Bronchus fibroblast of lung (primary cell): ENCODE data around the gene ZNF682. TPM values are rescaled to one million over a fixed set of nuclear protein-coding genes. Genes with fewer than 3 reads are reported as not detected.

Experiments used
- total RNA-seq: library from RNA; depleted of rRNA; stranded (reverse); fragments of >200 nt; gene quantifications from 2 replicates; pipeline ENCODE4 v1.2.3, GENCODE V29; 2015

Gene ZNF682
- 0.50 and 0.59 TPM in 2 replicates for total RNA-seq

DNA sequence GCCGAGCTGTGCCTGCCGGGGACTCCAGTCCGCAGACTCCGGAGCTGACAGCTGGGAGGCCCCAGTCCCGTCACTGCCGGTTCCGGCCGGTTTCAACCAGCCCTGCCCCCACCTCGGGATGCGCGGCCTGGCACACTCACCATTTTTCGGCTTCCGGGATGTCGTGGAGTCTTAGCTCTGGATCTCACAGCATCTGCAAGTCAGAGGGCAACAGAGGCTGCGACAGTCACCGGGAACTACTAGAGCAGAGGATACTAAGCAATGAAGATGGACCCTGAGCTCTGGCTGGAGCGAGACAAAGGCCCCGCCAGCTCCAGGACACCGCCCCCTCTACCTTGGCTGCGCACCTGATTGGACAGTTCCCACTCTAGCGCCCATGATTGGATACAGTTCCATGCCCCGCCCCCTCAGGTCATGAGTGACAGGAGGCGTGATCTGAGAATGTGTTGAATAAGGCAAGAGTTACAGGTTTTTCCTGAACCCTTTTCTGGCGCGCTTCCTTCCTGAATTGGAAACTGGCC is at the start of gene ZNF682:
Gene ZNF682, minus strand, starts transcription at position 303 of the 521 bp plus-strand sequence. Its CDS starts 160 bp downstream, at position 143.

DNA sequence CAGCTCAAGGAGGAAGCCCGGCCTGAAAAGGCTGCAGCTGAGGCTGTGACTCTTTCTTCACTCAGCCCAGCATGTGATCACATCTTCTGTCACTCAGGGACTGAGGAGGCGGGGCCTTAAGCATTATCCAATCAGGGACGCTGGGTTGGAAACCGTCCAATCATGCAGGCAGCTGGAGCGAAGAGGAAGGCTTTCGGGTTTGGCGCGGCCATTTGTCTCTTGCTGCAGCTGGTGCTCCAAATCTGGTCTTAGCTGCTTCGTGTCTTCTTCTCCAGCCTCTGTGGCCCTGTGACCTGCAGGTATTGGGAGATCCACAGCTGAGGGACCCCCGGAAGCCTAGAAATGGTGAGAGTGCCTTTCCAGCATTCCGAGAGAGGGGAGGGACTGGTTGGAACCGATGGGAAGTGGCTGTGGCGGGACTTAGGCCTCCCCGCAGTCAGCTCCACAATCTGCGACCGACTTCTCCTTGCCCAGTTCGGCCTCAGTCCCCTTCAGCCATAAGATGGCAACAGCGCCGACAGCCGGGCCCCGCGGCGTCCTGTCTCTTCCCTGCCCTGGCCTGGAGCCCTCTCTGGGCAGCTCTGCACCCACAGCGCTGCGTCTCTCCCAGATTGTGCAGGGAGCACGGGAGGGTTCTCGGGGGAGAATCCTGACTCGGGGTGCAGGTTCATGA is 38.6 kb upstream of the ZNF682 start, which contains the start of gene ZNF90:
Gene ZNF90, plus strand, starts transcription at position 210 of the 673 bp plus-strand sequence. Its CDS starts 133 bp downstream, at position 343.

Other genes starting within 250 kb of the ZNF682 start
- gene ZNF506, start 217.8 kb downstream of the ZNF682 start, total RNA-seq = 13.2 and 23.5 TPM in 2 replicates
- gene ZNF253, start 173.6 kb downstream of the ZNF682 start, total RNA-seq = 2.7 and 4.2 TPM in 2 replicates
- gene ZNF93, start 138.6 kb downstream of the ZNF682 start, total RNA-seq = 6.6 and 11.4 TPM in 2 replicates
- gene ZNF90, start 38.5 kb upstream of the ZNF682 start, total RNA-seq = 1.6 and 2.2 TPM in 2 replicates
- 5.4 and 8.2 TPM in 2 replicates for gene ZNF486, start 127.7 kb upstream of the ZNF682 start, total RNA-seq